PC-9 (cell line): ENCODE results near the gene XRCC3. TPM values are rescaled to one million over a fixed set of nuclear protein-coding genes. Genes with fewer than 3 reads are reported as not detected.
A peak's percentile ranks its signal among the peaks of the same experiment; 100 is the strongest.

Source experiments
- BruUV-seq: library from RNA; stranded (reverse); fragments of 400-500 nt; replicated peaks from 2 replicates; lab custom pipeline; 2021; lab: Mats Ljungman, UMichigan
- CTCF ChIA-PET: fragments of 300-600 bp; sonication (Branson Sonifier 250); formaldehyde crosslinking; loops from one replicate; lab custom pipeline; 2022; ENCODE audit warnings: antibody characterized with exemption; lab: Charles Lee
- POLR2A ChIA-PET: fragments of 300-600 bp; sonication (Branson Sonifier 250); formaldehyde crosslinking; loops from one replicate; lab custom pipeline; 2022; ENCODE audit warnings: antibody characterized with exemption; ENCODE audit not compliant: unreplicated experiment; lab: Charles Lee
- DNase-seq, 2 experiments: peaks; one replicate each; pipeline versions ENCODE4 v3.0.0 to v3.0.0-alpha.2; 2015 to 2022; ENCODE audit warnings: mixed read lengths in 1 of 2
- H2AFZ ChIP-seq: fragments of 200-600 bp; sonication (generic); 2 replicates; pipeline ENCODE4 v1.8.1; 2017; ENCODE audit warnings: antibody characterized with exemption
- H3F3A ChIP-seq: fragments of 200-600 bp; sonication (generic); 2 replicates; pipeline ENCODE4 v1.8.1; 2017; ENCODE audit warnings: antibody characterized with exemption, mild to moderate bottlenecking, low read depth; ENCODE audit not compliant: insufficient read depth
- H3K27ac ChIP-seq: fragments of 200-600 bp; sonication (generic); 2 replicates; pipeline ENCODE4 v1.6.1; 2016; ENCODE audit warnings: mixed run types
- H3K27me3 ChIP-seq: fragments of 200-600 bp; sonication (generic); 2 replicates; pipeline ENCODE4 v1.6.1; 2016; ENCODE audit warnings: low read depth, mixed run types; ENCODE audit not compliant: insufficient read depth
- H3K36me3 ChIP-seq: fragments of 200-600 bp; sonication (generic); 2 replicates; pipeline ENCODE4 v1.6.1; 2016; ENCODE audit warnings: low read depth, mixed run types
- H3K4me1 ChIP-seq: fragments of 200-600 bp; sonication (generic); replicated peaks from 2 replicates; pipeline ENCODE4 v1.6.1; 2016; ENCODE audit warnings: mixed run types; ENCODE audit not compliant: insufficient read depth
- H3K4me2 ChIP-seq: fragments of 200-600 bp; sonication (generic); 2 replicates; pipeline ENCODE4 v1.6.1; 2017; ENCODE audit warnings: mixed run types
- H3K4me3 ChIP-seq: fragments of 200-600 bp; sonication (generic); 2 replicates; pipeline ENCODE4 v1.6.1; 2016; ENCODE audit warnings: mixed run types
- H3K79me2 ChIP-seq: fragments of 200-600 bp; sonication (generic); 2 replicates; pipeline ENCODE4 v1.6.1; 2017; ENCODE audit warnings: low read depth, mixed run types
- H3K9me2 ChIP-seq: fragments of 200-600 bp; sonication (generic); 2 replicates; pipeline ENCODE4 v1.8.1; 2017; ENCODE audit warnings: mild to moderate bottlenecking; ENCODE audit not compliant: insufficient read depth
- H3K9me3 ChIP-seq: fragments of 200-600 bp; sonication (generic); 2 replicates; pipeline ENCODE4 v1.8.1; 2016; ENCODE audit warnings: low read depth; ENCODE audit not compliant: insufficient read depth
- H4K20me1 ChIP-seq: fragments of 200-600 bp; sonication (generic); 2 replicates; pipeline ENCODE4 v1.8.1; 2017; ENCODE audit not compliant: insufficient read depth
- CTCF ChIP-seq: fragments of 200-600 bp; sonication (generic); conservative IDR thresholded peaks from 2 replicates; pipeline ENCODE4 v1.6.1; 2017; ENCODE audit warnings: mixed run types, antibody characterized with exemption, mild to moderate bottlenecking, moderate library complexity
- EZH2 ChIP-seq: fragments of 200-600 bp; sonication (generic); IDR thresholded peaks from 2 replicates; pipeline ENCODE4 v1.8.0; 2017; ENCODE audit warnings: antibody characterized with exemption, low read depth
- intact Hi-C: fragments of 100-400 bp; cut with micrococcal nuclease; formaldehyde crosslinking; loops from one replicate; pipeline ENCODE4 v1.10.0; 2022; ENCODE audit not compliant: unreplicated experiment
- total RNA-seq: library from RNA; stranded (reverse); gene quantifications from 2 replicates; pipeline ENCODE4 v1.2.3, GENCODE V29; 2021

The XRCC3 gene
- total RNA-seq, 1 experiment from 2014 or later = 65.1 TPM

GRCh38 chr14:103704708-103705107 is 10.5 kb downstream of the XRCC3 start:
- DNase-seq = no peak
- ChIA-PET POLR2A (interaction anchor here (0.8 kb wide), 1 partner anchor 11 kb away, joined by 4 read pairs; the partner anchor contains the start of genes XRCC3 and ZFYVE21), CTCF (interaction anchor here (0.9 to 2.0 kb wide), 2 partner anchors 11 to 105 kb away, joined by 5 to 6 read pairs; partner anchors contain the start of gene ZFYVE21)
- H3K9me3 ChIP-seq = no peaks in the 10 kb centered on the region
- no peak for TF ChIP-seq EZH2
- no peak for TF ChIP-seq CTCF
- H3K79me2 ChIP-seq = no peaks in the 10 kb centered on the region
- H3K36me3 ChIP-seq = peaks cover 16% of the 10 kb centered on the region; the same call in 1 of the 2 replicates
- peak overlapping the region; percentile 66 for H3K4me2 ChIP-seq
- BruUV-seq = TSS peak; percentile 26
- no peak overlapping the region for H2AFZ ChIP-seq
- peaks cover 51% of the 10 kb centered on the region for H3F3A ChIP-seq
- H4K20me1 ChIP-seq = 0 out of 2 replicates have a peak, but pooled peaks cover 7% of the 10 kb centered on the region
- H3K4me3 ChIP-seq = no peak overlapping the region
- H3K4me1 ChIP-seq = peaks cover 19% of the 10 kb centered on the region
- H3K9me2 ChIP-seq = no peaks in the 10 kb centered on the region
- H3K27ac ChIP-seq = peak overlapping the region; percentile 44
- no peaks in the 10 kb centered on the region for H3K27me3 ChIP-seq
- intact Hi-C loops = loop anchor here (1.0 to 5.0 kb wide), 4 partner anchors 11 to 142 kb away; partner anchors contain the start of genes BAG5, COA8, KLC1 and XRCC3

GRCh38 chr14:103703433-103704385 is 11.5 kb downstream of the XRCC3 start:
- TF ChIP-seq EZH2 (no peak), CTCF (no peak)
- Histone ChIP-seq H3F3A (peaks cover 52% of the 10 kb centered on the region), H3K36me3 (peaks cover 12% of the 10 kb centered on the region; the same call in 1 of the 2 replicates), H3K4me2 (no peak overlapping the region), H2AFZ (no peak overlapping the region), H3K4me3 (no peak overlapping the region), H4K20me1 (peaks cover 13% of the 10 kb centered on the region; the same call in 1 of the 2 replicates), H3K9me3 (no peaks in the 10 kb centered on the region), H3K27ac (no peak overlapping the region), H3K4me1 (peaks cover 19% of the 10 kb centered on the region), H3K9me2 (no peaks in the 10 kb centered on the region), H3K79me2 (no peaks in the 10 kb centered on the region), H3K27me3 (no peaks in the 10 kb centered on the region)
- POLR2A ChIA-PET = no interaction called here
- BruUV-seq = TSS peak; percentile 9
- CTCF ChIA-PET = interaction anchor here (0.9 kb wide), 1 partner anchor 104 kb away, joined by 5 read pairs; no protein-coding TSS in a partner anchor
- intact Hi-C loops = no loop called here
- DNase-seq = no peak

- no peaks in the 10 kb centered on the region for H3K79me2 ChIP-seq
- H4K20me1 ChIP-seq = peaks cover 17% of the 10 kb centered on the region; the same call in 1 of the 2 replicates
- H3F3A ChIP-seq = peaks cover 50% of the 10 kb centered on the region
- no peak for TF ChIP-seq CTCF
- no peak for TF ChIP-seq EZH2
- POLR2A ChIA-PET = no interaction called here
- no TSS peak for BruUV-seq
- intact Hi-C loops = no loop called here
- no peak overlapping the region for H3K4me3 ChIP-seq
- H3K4me2 ChIP-seq = no peak overlapping the region
- H3K9me2 ChIP-seq = no peaks in the 10 kb centered on the region
- peaks cover 19% of the 10 kb centered on the region for H3K4me1 ChIP-seq
- H2AFZ ChIP-seq = no peak overlapping the region
- no peaks in the 10 kb centered on the region for H3K9me3 ChIP-seq
- H3K27ac ChIP-seq = no peak overlapping the region
- CTCF ChIA-PET = no interaction called here
- DNase-seq = no peak
- no peaks in the 10 kb centered on the region for H3K27me3 ChIP-seq
- H3K36me3 ChIP-seq = peaks cover 5% of the 10 kb centered on the region; the same call in 1 of the 2 replicates
These were observed 12.5 kb downstream of the XRCC3 start for GRCh38 chr14:103702497-103703432.
